Prostate gland (tissue), 2 donors: ENCODE results near the gene FBXO3.
"Not testable (repeated sequence)": the region's sequence is repeated elsewhere in the genome, so short reads cannot be mapped to it uniquely, and the experiment has no call there.

ENCODE experiments used
- CTCF ChIP-seq, 4 experiments: fragments of 200-600 bp in 2 of 4; fragments of 450-650 bp in 2 of 4; sonication (generic) in 2 of 4; IDR thresholded peaks; 1 replicate in 3 of 4; 2 replicates in 1 of 4; pipeline ENCODE4 v1.5.1; 2016 to 2019; ENCODE audit warnings: antibody characterized with exemption in 4 of 4, mild to moderate bottlenecking in 2 of 4, moderate library complexity in 2 of 4
- POLR2A ChIP-seq: fragments of 450-650 bp; IDR thresholded peaks from one replicate; pipeline ENCODE4 v1.6.1; 2016; ENCODE audit warnings: antibody characterized with exemption, mild to moderate bottlenecking
- POLR2AphosphoS5 ChIP-seq: sonication (generic); formaldehyde crosslinking; IDR thresholded peaks from one replicate; pipeline ENCODE4 v1.6.1; 2017; ENCODE audit warnings: antibody characterized with exemption

GRCh38 chr11:33729072-33729664, 45.2 kb downstream of the FBXO3 start:
- not testable (repeated sequence) for TF ChIP-seq CTCF (IDR thresholded peaks at IDR 0.05); POLR2AphosphoS5; POLR2A
